Heart right ventricle (tissue), 16 donors: ENCODE results near the gene BIN1. TPM values are rescaled to one million over a fixed set of nuclear protein-coding genes. Genes with fewer than 3 reads are reported as not detected.

Experiments
- ATAC-seq, 8 donors: fragments of 200-7000 bp; cut with Tn5 transposase; one replicate each; pipeline ENCODE4 v1.9.1; 2020; ENCODE audit warnings: mild to moderate bottlenecking in 8 of 8, moderate library complexity in 8 of 8, moderate number of reproducible peaks in 1 of 8
- DNase-seq, 2 donors: peaks; one replicate each; pipeline ENCODE4 v3.0.0-alpha.2; 2020
- H3K27ac ChIP-seq, 10 donors: fragments of 200-600 bp; sonication (generic) in 2 of 10; one replicate each; pipeline versions ENCODE4 v1.5.0 to v1.8.0; 2020 to 2022; ENCODE audit warnings: mild to moderate bottlenecking in 3 of 10
- H3K27me3 ChIP-seq, 7 donors: fragments of 200-600 bp; one replicate each; pipeline ENCODE4 v1.8.0; 2021 to 2022; ENCODE audit warnings: mild to moderate bottlenecking in 2 of 7
- H3K36me3 ChIP-seq, 9 donors: fragments of 200-600 bp; sonication (generic) in 1 of 9; one replicate each; pipeline versions ENCODE4 v1.5.0 to v1.8.0; 2020 to 2022; ENCODE audit warnings: mild to moderate bottlenecking in 2 of 9
- H3K4me1 ChIP-seq, 9 donors: fragments of 200-600 bp; sonication (generic) in 1 of 9; one replicate each; pipeline versions ENCODE4 v1.5.0 to v1.8.0; 2020 to 2022; ENCODE audit warnings: mild to moderate bottlenecking in 4 of 9
- H3K4me3 ChIP-seq, 10 donors: fragments of 200-600 bp; sonication (generic) in 2 of 10; one replicate each; pipeline versions ENCODE4 v1.5.0 to v1.8.0; 2020 to 2022; ENCODE audit warnings: mild to moderate bottlenecking in 7 of 10, moderate library complexity in 2 of 10
- H3K9me3 ChIP-seq, 11 donors: fragments of 200-600 bp in 10 of 11; sonication (generic) in 2 of 11; one replicate each; pipeline versions ENCODE4 v1.5.0 to v1.8.0; 2013 to 2022; ENCODE audit warnings: mild to moderate bottlenecking in 2 of 11, control low read depth in 1 of 11, moderate library complexity in 1 of 11
- CTCF ChIP-seq, 9 donors: fragments of 200-600 bp; sonication (generic) in 2 of 9; IDR thresholded peaks; one replicate each; pipeline versions ENCODE4 v1.5.0 to v1.8.0; 2021 to 2022; ENCODE audit warnings: antibody characterized with exemption in 9 of 9, mild to moderate bottlenecking in 5 of 9, moderate library complexity in 1 of 9
- WGBS, 2 donors: extraction: QIAGEN DNeasy Blood & Tissue Kit; methylation state at CpG; one replicate each; pipeline ENCODE4 v1.1.7; 2013; ENCODE audit warnings: inconsistent platforms in 1 of 2; 5-methylcytosine and 5-hydroxymethylcytosine counted together
- intact Hi-C, 10 donors: fragments of 100-400 bp; cut with DNase I; formaldehyde crosslinking; loops; one replicate each; pipeline versions ENCODE4 v1.11.1 to v1.14.2; 2022
- polyA plus RNA-seq, 2 donors: library from polyadenylated mRNA; stranded (reverse); fragments of 200-250 nt; gene quantifications; one replicate each; pipeline ENCODE4 v1.2.3, GENCODE V29; 2013
- total RNA-seq, 10 donors: library from RNA; stranded (reverse); fragmentation: NEBNext Ultra II Directional in 3 of 10; extraction: Animal tissue kit (Norgen Biotek cat#: 25700) in 3 of 10; gene quantifications; one replicate each; pipeline versions ENCODE4 v1.2.1 to v1.2.4, GENCODE V29; 2021 to 2023
- donor health status: Arrhythmogenic right ventricular cardiomyopathy.
- donor health status: ischemic (EF 13 %, LVEDD 7.1; RV severe dilation, severe dysfunction).
- donor health status: healthy with polysubstance abuse.
- donor health status: DM: no; HTN: yes; CAD: no.
- donor health status: DM: no; HTN: no; CAD: no.
- donor health status: ischemic (EF 25% LVEDD 6.9; RV normal size, moderate dysfunction).
- donor health status: ischemic (EF 25% LVEDD 5.7; RV mildly dilated, moderate dysfunction).
- donor health status: healthy.
- donor health status: DM: yes; HTN: yes; CAD: no.
- donor health status: Ischemic cardiomyopathy.
- donor health status: ischemic (EF 35%, LVEDD 5.7; RV mildly dilated, moderate dysfunction).
- donor health status: nonischemic (EF 11% LVEDD 7.7; RV severe dilation, severe dysfunction).
- donor health status: DM: yes; HTN: yes; CAD: no.
- donor health status: PGD.
- donor health status: ischemic (EF 29% LVEDD 5.4; RV normal size, mild dysfunction).
- donor health status: nonischemic (EF 23%, LVEDD 6.1; RV moderate dilation, normal function).

BIN1 gene
- total and polyA plus RNA-seq, 12 donors = 8.4 to 21.7 (median 16.0) TPM

- DNase-seq (no peak), ATAC-seq (no peak)
- intact Hi-C loops = no loop called here
- Histone ChIP-seq H3K36me3 (no peaks in the 10 kb centered on the region), H3K4me3 (no peak overlapping the region), H3K9me3 (no peaks in the 10 kb centered on the region), H3K27me3 (no peaks in the 10 kb centered on the region), H3K4me1 (peaks cover 0 to 41% (median 14%) of the 10 kb centered on the region in 9 donors), H3K27ac (no peak overlapping the region)
- no peak for TF ChIP-seq CTCF (IDR thresholded peaks at IDR 0.05)
- WGBS, 2 donors = 78 to 95% methylated on average over 11 of the region's 11 CpGs
These were observed 30.0 kb downstream of the BIN1 start for GRCh38 chr2:127076924-127077323.

- Histone ChIP-seq H3K4me3 (no peak overlapping the region), H3K9me3 (no peaks in the 10 kb centered on the region), H3K36me3 (no peaks in the 10 kb centered on the region), H3K27ac (no peak overlapping the region), H3K4me1 (peaks cover 0 to 35% (median 12%) of the 10 kb centered on the region in 9 donors), H3K27me3 (no peaks in the 10 kb centered on the region)
- TF ChIP-seq CTCF (IDR thresholded peaks at IDR 0.05) = no peak
- ATAC-seq = no peak
- 90 to 92% methylated on average over 5 of the region's 5 CpGs for WGBS, 2 donors
- intact Hi-C loops = no loop called here
- no peak for DNase-seq
These were observed 30.7 kb downstream of the BIN1 start for GRCh38 chr2:127076290-127076689.

DNA sequence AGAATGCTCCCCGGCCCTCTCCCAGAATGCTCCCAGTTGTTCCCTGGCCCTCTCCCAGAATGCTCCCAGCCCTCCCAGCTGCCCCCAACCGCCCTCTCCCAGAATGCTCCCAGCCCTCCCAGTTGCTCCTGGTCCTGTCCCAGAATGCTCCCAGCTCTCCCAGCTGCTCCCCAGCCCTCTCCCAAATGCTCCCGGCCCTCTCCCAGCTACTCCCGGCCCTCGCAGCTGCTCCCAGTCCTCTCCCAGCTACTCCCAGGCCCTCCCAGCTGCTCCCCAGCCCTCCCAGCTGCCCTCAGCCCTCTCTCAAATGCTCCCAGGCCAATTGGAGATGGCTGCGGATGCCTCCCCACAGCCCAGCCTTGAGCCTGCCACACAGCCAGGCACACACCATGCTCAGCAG lies 31.1 kb downstream of the BIN1 start:
- Histone ChIP-seq H3K27me3 (no peaks in the 10 kb centered on the region), H3K4me3 (no peak overlapping the region), H3K9me3 (no peaks in the 10 kb centered on the region), H3K4me1 (peaks cover 0 to 30% (median 9%) of the 10 kb centered on the region in 9 donors), H3K27ac (no peak overlapping the region), H3K36me3 (no peaks in the 10 kb centered on the region)
- ATAC-seq (no peak), DNase-seq (no peak)
- 83 to 93% methylated on average over 6 of the region's 6 CpGs for WGBS, 2 donors
- intact Hi-C loops = no loop called here
- no peak for TF ChIP-seq CTCF (IDR thresholded peaks at IDR 0.05)

DNA sequence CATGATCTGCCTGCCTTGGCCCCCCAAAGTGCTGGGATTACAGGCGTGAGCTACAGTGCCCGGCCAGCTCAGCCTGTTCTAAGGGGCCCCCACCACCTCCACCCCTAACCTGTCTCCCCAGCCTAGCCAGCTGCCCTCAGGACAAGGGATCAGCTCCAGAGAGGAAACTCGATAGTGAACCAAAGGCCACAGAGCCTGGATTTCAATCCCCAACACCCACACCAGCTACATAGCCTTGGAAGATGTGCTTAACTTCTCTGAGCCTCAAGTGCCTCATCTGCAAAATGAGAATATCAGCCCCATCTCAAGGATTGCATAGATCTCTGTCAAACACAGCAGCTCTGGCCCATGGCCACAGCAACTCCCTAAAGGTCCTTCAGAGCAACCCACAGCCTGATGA lies 32.0 kb downstream of the BIN1 start:
- WGBS, 2 donors = 92 to 95% methylated on average over 3 of the region's 3 CpGs
- ATAC-seq (no peak), DNase-seq (no peak)
- Histone ChIP-seq H3K9me3 (no peaks in the 10 kb centered on the region), H3K27me3 (no peaks in the 10 kb centered on the region), H3K36me3 (peaks cover 0 to 7% (median 0%) of the 10 kb centered on the region in 9 donors), H3K4me1 (peaks cover 0 to 26% (median 5%) of the 10 kb centered on the region in 9 donors), H3K4me3 (no peak overlapping the region), H3K27ac (no peak overlapping the region)
- TF ChIP-seq CTCF (IDR thresholded peaks at IDR 0.05) = no peak
- intact Hi-C loops = no loop called here
